ENCODE results near the gene NAA10.

GRCh38 chrX:153974003-153974725 is 39.3 kb upstream of the NAA10 start:
- no peak for TF ChIP-seq CTCF (IDR thresholded peaks at IDR 0.05)
- no peak for TF ChIP-seq ATF3 (CRISPR knock-in tag; conservative IDR thresholded peaks at IDR 0.05)
- no peak for TF ChIP-seq FOXK1 (CRISPR knock-in tag; IDR thresholded peaks at IDR 0.05)
- no peak for TF ChIP-seq JUN (CRISPR knock-in tag; IDR thresholded peaks at IDR 0.05)
- TF ChIP-seq NR2C2 (CRISPR knock-in tag; IDR thresholded peaks at IDR 0.05) = no peak
- no peak for TF ChIP-seq CREM (CRISPR knock-in tag; IDR thresholded peaks at IDR 0.05)
- TF ChIP-seq ESRRA (CRISPR knock-in tag; IDR thresholded peaks at IDR 0.05; ENCODE audit: borderline replicate concordance) = no peak
- TF ChIP-seq PRDM15 (CRISPR knock-in tag; IDR thresholded peaks at IDR 0.05) = no peak
- no peak for TF ChIP-seq RELA (CRISPR knock-in tag; IDR thresholded peaks at IDR 0.05; ENCODE audit: borderline replicate concordance)
- no peak for TF ChIP-seq ETV6 (CRISPR knock-in tag; IDR thresholded peaks at IDR 0.05)
- no peak for TF ChIP-seq NR3C1 (CRISPR knock-in tag; conservative IDR thresholded peaks at IDR 0.05; ENCODE audit: low read depth)
